Measurements from ENCODE around the gene CLEC16A. TPM values are rescaled to one million over a fixed set of nuclear protein-coding genes. Genes with fewer than 3 reads are reported as not detected.

The CLEC16A gene
- total RNA-seq, 4 donors from 2014 or later, result 19.9 to 38.3 (median 35.0) TPM

- H3K4me3 ChIP-seq, result no peak overlapping the region
- 88 to 93% methylated on average over 8 to 10 of the region's 23 CpGs for WGBS, 2 donors (ENCODE audit: low coverage in 1 of 2)
Measured at GRCh38 chr16:11188801-11189740, 244.7 kb downstream of the CLEC16A start.

GRCh38 chr16:11190588-11191560, 246.5 kb downstream of the CLEC16A start:
- Histone ChIP-seq H3K36me3 (no peaks in the 10 kb centered on the region), H3K27me3 (no peaks in the 10 kb centered on the region), H3K4me3 (no peak overlapping the region), H3K27ac (no peak overlapping the region), H3K4me1 (no peaks in the 10 kb centered on the region), H3K9me3 (no peaks in the 10 kb centered on the region)
- 72 to 75% methylated on average over 2 of the region's 15 CpGs for WGBS, 2 donors (ENCODE audit: low coverage in 1 of 2)
- no peak for TF ChIP-seq POLR2A (IDR thresholded peaks at IDR 0.05)
- TF ChIP-seq POLR2AphosphoS5 (IDR thresholded peaks at IDR 0.05), result no peak
- TF ChIP-seq EP300 (IDR thresholded peaks at IDR 0.05), result no peak
- TF ChIP-seq CTCF (IDR thresholded peaks at IDR 0.05), result no peak
- ATAC-seq, result no peak

More at GRCh38 chr16:11188801-11189740, 244.7 kb downstream of the CLEC16A start:
- H3K4me1 ChIP-seq, result no peaks in the 10 kb centered on the region
- no peaks in the 10 kb centered on the region for H3K27me3 ChIP-seq
- no peak overlapping the region for H3K27ac ChIP-seq
- no peak for ATAC-seq
- H3K36me3 ChIP-seq, result no peaks in the 10 kb centered on the region
- TF ChIP-seq CTCF (IDR thresholded peaks at IDR 0.05), result no peak
- TF ChIP-seq POLR2A (IDR thresholded peaks at IDR 0.05), result no peak
- TF ChIP-seq EP300 (IDR thresholded peaks at IDR 0.05), result no peak
- TF ChIP-seq POLR2AphosphoS5 (IDR thresholded peaks at IDR 0.05), result no peak
- H3K9me3 ChIP-seq, result no peaks in the 10 kb centered on the region

GRCh38 chr16:11191665-11192064, 247.3 kb downstream of the CLEC16A start:
- Histone ChIP-seq H3K4me3 (no peak overlapping the region), H3K9me3 (no peaks in the 10 kb centered on the region), H3K36me3 (no peaks in the 10 kb centered on the region), H3K27ac (no peak overlapping the region), H3K27me3 (no peaks in the 10 kb centered on the region), H3K4me1 (no peaks in the 10 kb centered on the region)
- no peak for ATAC-seq
- 46 to 55% methylated on average over 2 to 3 of the region's 5 CpGs for WGBS, 2 donors (ENCODE audit: low coverage in 1 of 2)
- no peak for TF ChIP-seq POLR2AphosphoS5 (IDR thresholded peaks at IDR 0.05)

- Histone ChIP-seq H3K4me3 (no peak overlapping the region), H3K36me3 (no peaks in the 10 kb centered on the region), H3K27me3 (no peaks in the 10 kb centered on the region), H3K4me1 (no peaks in the 10 kb centered on the region), H3K27ac (no peak overlapping the region), H3K9me3 (no peaks in the 10 kb centered on the region)
- TF ChIP-seq POLR2AphosphoS5 (IDR thresholded peaks at IDR 0.05), result no peak
- no peak for TF ChIP-seq EP300 (IDR thresholded peaks at IDR 0.05)
- TF ChIP-seq CTCF (IDR thresholded peaks at IDR 0.05), result no peak
- no peak for TF ChIP-seq POLR2A (IDR thresholded peaks at IDR 0.05)
- ATAC-seq, result no peak
Measured at GRCh38 chr16:11193494-11193893, 249.1 kb downstream of the CLEC16A start.

- H3K9me3 ChIP-seq, result no peaks in the 10 kb centered on the region
- H3K4me3 ChIP-seq, result no peak overlapping the region
- WGBS, 2 donors (ENCODE audit: low coverage in 1 of 2), result 89 to 100% methylated on average over 1 to 5 of the region's 5 CpGs
- H3K27ac ChIP-seq, result no peak overlapping the region
- no peaks in the 10 kb centered on the region for H3K36me3 ChIP-seq
- TF ChIP-seq POLR2A (IDR thresholded peaks at IDR 0.05) (no peak), CTCF (IDR thresholded peaks at IDR 0.05) (no peak), EP300 (IDR thresholded peaks at IDR 0.05) (no peak), POLR2AphosphoS5 (IDR thresholded peaks at IDR 0.05) (no peak)
- no peak for ATAC-seq
- H3K4me1 ChIP-seq, result no peaks in the 10 kb centered on the region
- H3K27me3 ChIP-seq, result no peaks in the 10 kb centered on the region
Measured at GRCh38 chr16:11194913-11195312, 250.5 kb downstream of the CLEC16A start.

Data from gastroesophageal sphincter (tissue), 4 donors.